Subcutaneous adipose tissue (tissue), 4 donors: ENCODE data around the gene RNF40. TPM values are rescaled to one million over a fixed set of nuclear protein-coding genes. Genes with fewer than 3 reads are reported as not detected.

ENCODE experiments used
- total RNA-seq, 4 donors: library from RNA; depleted of rRNA; stranded (reverse); fragments of >200 nt; gene quantifications; one replicate each; pipeline ENCODE4 v1.1.0, GENCODE V29; 2016
- TF ChIP-seq, protein P1 (sequence below): fragments of 450-650 bp; IDR thresholded peaks from one replicate; pipeline ENCODE4 v1.5.1; 2016; ENCODE audit warnings: low read depth, mild to moderate bottlenecking, control low read depth, antibody characterized with exemption, moderate library complexity

RNF40 gene
- total RNA-seq, 4 donors from 2014 or later: 37.8 to 78.7 (median 54.2) TPM

DNA sequence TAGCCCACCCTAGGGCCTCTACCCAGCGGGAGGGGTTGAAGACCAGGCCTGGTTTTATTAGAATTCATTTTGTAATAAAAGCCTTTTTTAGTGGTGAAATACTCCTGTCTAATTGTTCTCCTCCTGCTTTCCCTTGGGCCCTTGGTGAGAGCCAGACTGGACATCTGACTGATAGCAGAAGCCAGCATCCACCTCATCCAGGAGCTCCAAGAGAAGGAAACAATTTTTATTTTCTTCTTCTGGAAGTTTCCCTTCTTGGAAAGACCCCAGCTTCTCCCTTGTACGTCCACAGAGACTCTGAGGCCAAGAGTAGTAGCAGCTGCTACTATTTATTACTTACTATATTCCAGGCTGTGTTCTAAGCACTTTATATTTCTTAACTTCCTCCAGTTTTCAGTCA lies 17.9 kb upstream of the RNF40 start:
- TF ChIP-seq, protein P1, sequence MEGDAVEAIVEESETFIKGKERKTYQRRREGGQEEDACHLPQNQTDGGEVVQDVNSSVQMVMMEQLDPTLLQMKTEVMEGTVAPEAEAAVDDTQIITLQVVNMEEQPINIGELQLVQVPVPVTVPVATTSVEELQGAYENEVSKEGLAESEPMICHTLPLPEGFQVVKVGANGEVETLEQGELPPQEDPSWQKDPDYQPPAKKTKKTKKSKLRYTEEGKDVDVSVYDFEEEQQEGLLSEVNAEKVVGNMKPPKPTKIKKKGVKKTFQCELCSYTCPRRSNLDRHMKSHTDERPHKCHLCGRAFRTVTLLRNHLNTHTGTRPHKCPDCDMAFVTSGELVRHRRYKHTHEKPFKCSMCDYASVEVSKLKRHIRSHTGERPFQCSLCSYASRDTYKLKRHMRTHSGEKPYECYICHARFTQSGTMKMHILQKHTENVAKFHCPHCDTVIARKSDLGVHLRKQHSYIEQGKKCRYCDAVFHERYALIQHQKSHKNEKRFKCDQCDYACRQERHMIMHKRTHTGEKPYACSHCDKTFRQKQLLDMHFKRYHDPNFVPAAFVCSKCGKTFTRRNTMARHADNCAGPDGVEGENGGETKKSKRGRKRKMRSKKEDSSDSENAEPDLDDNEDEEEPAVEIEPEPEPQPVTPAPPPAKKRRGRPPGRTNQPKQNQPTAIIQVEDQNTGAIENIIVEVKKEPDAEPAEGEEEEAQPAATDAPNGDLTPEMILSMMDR: no peak

DNA sequence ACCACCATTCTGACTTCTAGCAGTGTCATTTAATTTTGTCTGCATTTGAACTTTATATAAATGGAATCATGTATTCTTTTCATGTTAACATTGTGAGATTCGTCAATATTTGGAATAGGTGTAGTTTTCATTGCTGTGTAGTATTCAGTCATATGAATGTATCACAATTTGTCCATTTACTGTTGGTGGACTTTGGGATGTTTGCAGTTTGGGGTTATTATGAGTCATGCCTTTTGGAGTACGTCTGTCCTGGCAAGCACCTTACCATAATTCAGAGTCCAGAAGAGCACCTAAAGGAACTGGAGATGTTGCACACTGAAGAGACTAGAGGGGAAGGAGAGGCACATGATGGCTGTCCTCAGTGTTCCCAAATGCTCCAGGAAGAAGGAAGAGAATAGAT lies 17.0 kb upstream of the RNF40 start:
- TF ChIP-seq, protein P1: no peak

DNA sequence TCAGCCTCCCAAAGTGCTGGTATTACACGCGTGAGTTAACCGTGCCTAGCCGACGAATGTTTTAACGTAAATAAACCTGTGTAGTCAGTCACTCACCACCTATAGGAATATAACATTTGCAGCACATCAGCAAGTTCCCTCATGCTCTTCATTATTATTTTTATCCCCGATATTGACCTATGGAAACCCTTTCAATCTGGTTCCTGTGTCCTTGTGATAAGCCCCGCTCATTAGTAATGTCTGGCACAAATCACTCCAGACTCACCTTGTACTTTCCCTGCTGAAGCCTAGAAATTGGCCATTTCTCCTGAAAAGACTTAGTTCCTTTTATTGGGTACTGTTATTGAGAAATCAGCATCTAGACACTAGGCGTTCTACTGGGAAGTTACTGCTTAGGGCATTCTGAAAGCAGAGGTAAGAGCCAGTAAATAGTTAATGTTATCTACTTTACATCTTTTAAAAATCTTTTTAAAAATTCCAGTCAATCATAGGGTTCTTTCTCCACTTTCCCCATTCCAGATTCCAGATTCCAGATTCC lies 15.4 kb upstream of the RNF40 start:
- TF ChIP-seq, protein P1: no peak

DNA sequence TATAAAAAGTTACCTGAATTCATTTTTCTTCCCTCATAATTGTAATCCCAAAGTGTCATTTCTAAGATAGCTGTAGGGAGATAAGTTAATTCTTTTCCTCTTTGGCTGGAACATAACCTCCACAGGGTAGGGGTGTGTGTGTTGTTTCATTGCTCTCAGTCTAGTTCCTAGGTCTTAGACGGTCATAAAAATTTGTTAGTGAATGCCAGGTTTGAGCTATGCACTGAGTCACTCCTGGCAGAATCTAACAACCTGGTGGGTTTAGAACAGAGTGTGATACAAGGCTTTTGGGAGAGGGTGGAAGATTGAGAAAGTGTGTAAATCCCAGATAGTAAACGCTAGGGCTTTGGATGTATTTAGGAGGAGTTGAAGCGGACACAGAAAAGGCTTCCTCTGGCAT lies 14.8 kb upstream of the RNF40 start:
- TF ChIP-seq, protein P1: no peak

DNA sequence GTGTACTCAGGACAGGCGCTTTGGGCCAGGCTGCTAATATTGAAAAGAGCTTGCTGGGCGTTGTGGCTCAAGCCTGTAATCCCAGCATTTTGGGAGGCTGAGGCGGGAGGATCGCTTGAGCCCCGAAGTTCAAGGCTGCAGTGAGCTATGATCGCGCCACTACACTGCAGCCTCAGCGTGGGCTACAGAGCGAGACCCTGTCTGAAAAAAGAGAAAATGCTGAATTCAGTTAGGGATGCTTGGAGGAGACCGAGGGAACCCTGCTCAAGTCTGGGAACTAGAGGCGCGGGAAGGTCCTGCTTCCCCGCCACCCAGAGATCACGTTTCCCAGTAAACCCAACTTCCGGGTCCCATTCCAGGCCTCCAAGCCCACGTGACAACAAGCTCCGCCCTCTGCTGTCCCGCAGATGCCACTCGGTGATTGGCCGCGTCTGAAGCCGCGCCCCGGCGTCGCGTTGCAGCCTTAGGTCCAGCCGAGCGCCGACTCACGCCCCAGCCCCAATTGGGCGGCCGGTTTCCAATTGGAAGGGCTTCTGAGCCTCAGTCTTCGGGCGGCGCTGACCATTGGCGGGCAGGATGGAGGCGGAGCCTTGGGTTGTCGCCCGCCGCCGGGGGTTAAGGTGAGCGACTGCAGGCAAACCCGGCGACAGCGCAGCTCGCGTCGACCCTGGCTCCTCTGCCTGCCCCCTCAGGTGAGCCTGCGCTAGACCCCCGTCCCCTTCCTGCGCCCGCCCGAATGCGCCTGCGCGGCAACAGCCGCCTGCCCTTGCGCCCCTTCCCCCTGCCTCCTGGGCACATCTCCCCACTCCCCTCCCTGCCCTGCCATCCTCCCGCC lies 14.1 kb upstream of the RNF40 start, which contains the start of gene PHKG2:
Gene PHKG2, plus strand, starts transcription at position 627 of the 835 bp plus-strand sequence. CDS start 396 bp downstream, outside the sequence.
- TF ChIP-seq, protein P1: no peak

DNA sequence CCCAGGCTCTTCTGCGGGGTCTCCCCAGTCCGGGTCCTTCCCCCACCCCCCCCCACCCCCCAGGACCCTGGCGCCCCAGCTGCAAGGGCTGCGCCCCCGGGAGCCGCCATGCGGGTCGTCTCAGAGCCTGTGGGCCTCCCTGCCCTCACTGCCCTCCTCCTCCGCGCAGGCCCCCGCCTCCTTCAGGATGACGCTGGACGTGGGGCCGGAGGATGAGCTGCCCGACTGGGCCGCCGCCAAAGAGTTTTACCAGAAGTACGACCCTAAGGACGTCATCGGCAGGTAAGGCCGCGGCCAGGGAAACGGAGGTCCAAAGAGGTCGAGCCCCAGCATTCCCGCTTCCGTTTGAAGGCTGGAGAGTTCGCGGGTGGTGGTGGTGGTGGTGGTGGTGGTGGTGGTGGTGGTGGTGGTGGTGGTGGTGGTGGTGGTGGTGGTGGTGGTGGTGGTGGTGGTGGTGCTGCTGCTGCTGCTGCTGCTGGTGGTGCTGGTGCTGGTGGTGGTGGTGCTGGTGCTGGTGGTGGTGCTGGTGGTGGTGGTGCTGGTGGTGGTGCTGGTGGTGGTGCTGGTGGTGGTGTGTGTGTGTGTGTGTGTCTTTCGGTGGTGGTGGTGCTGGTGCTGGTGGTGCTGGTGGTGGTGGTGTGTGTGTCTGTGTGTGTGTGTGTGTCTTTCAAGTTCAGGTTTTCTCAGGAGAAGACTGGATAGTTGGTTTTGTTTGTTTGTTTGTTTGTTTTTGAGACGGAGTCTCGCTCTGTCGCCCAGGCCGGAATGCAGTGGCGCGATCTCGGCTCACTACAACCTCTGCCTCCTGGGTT lies 13.3 kb upstream of the RNF40 start:
- TF ChIP-seq, protein P1: no peak

DNA sequence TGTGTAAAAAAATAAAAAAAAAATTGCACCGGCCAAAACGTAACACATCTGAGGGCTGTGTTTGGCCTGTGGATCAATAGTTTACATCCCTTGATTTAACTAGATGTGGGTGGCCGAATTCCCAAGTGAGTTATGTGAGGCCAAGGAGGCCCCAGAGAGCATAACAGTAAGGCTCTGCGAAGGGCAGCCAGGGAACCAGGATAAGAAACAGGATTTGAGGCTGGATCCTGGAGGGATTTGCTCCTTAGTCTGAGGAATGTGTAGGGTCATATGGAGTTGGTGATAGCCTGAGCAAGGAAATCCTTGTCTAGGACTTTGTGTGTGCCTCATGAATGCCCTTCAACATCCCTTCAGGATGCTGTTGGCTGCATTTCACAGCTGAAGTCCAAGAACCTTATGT lies 11.9 kb upstream of the RNF40 start:
- TF ChIP-seq, protein P1: no peak
